GM18868 (cell line): ENCODE measurements around the gene ZFP57.
A peak's percentile ranks its signal among the peaks of the same experiment; 100 is the strongest.

Experiments used
- ATAC-seq: cut with Tn5 transposase; IDR thresholded peaks from one replicate; pipeline ENCODE4 v1.9.1; 2021; ENCODE audit warnings: mild to moderate bottlenecking, moderate library complexity; ENCODE audit not compliant: unreplicated experiment

The ZFP57 gene

DNA sequence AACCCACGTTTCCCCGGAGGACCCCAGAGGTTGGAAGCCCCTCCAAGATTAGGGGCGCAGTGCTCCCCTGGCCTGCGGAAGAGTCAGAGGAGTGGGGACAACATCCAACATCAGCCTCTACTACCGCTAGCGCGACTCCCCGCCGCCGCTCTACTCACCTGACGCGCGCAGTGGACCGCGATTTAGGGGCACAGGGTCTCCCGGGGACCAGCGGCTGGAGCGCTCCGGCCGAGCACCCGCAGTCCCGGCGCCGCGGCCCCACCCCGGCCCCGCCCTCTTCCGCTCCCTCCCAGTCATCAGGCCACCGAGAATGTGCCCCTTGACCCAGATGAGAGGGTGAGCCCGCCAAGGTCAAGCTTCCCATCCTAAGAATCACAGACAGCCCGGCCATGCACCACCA is at the start of gene ZFP57:
TSS of gene ZFP57 (minus strand) at position 249 of the 400 bp plus-strand sequence. CDS start 4,149 bp downstream, outside the sequence.
- no peak for ATAC-seq

DNA sequence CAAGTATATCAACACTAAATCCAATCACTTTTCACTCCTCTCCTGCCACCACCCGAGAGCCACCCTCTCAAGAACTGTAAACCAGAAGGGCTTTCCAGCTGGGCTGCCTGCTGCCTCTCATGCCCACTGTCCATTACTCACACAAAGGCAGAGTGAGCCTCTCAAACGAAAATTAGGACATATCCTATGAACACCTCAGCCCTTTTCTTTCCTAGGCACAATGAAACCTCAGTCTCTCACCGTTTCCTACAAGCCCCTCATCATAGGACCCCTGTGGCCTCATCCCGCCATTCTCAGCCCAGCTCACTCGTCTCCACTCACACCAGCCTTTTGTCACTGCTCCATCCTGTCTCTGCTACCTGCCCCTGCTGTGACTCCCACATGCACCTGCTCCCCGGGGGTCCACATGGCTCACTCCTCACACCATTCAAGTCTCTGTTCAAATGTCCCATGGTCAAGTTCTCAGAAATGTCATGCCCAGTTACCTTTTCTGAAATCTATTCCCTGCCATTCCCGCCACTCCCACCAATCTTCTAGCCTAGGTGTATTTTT is 49.7 kb upstream of the ZFP57 start:
- ATAC-seq: no peak

DNA sequence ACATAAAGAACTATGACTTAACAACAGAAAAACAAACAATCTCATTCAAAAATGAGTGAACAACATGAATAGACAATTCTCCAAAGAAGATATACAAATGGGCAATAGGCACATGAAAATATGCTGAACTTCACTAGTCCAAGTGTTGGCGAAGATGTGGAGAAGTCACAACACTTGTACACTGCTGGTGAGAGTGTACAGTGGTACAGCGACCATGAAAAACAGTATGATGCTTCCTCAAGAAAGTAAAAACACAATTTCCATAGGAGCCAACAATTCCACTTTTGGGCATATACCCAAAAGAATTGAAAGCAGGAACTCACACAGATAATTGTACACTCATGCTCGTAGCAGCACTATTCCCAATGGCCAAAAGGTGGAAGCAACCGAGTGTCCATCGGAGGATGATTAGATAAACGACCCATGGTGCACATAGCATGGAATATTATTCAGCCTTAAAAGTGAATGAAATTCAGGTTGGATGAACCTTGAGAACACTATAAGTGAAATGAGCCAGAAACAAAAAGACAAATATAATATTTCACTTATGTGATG is 48.9 kb upstream of the ZFP57 start:
- no peak for ATAC-seq

DNA sequence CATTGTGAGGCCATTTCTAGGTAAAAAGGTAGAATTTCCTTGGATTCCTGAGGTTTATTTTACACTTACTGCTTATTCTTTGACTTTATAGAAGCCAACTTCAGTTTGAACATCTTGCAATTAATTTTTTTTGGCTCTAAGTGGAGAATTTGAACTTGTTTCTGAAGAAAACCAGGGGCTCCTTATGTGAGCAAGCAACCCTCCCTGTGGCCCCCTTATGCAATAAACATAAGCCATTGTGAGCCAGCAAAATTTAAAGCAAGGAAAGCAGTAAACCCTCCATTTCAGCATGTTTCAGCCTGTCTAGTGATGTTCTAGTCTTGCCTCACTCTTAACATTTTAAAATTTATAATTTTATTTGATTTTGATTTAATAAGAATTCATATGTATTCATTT is 47.9 kb upstream of the ZFP57 start:
- no peak for ATAC-seq

DNA sequence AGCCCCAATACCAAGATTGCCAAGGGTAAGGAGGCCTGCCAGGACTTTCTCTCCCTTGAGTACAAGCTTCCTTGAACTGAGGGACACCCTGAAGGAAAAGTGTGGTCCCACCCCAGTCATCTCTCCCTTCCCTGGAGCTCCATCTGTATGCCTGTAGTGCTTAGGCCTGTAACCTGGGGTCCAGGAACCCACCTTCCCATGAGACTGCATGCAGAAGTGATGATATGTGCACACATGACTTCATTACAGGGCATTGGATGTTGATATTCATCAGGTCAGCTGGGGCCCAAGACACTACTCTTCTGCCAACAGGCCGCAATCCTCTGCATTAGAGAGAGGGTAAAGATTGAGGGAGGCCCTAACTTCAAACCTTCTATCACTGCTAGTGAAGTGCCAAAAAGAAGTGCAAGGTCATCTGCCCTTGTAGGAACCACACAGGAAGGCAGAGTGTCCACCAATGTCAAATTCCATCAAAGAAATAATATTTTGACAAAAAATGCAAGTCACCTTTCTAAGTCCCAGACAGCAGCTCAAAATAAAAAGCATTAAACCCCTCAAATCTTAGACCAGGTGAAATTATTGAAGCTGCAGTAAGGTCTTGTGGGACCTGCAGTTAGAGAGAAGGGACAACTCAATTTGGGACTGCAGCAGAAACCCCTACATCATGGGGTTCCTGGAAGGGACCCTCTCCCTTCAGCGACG is 47.4 kb upstream of the ZFP57 start:
- ATAC-seq: no peak

DNA sequence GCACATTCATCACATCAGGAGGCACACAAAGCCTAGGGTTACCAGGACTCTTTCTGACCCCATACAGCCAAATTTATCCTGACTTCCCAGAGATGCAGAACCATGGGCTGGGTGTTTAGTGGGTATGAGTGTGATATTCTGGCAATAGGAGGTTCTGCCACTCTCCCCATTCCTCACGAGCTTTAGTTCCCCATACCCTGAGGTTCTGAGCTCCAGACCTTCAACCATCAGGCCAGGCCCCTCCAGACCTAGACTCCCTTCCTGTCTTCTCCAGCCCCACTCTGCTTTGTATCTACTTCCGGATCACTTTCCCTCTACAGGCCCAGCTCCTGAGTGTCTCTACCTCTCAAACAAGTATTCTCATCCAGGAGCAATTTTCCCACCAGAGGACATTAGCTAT is 46.7 kb upstream of the ZFP57 start:
- no peak for ATAC-seq

DNA sequence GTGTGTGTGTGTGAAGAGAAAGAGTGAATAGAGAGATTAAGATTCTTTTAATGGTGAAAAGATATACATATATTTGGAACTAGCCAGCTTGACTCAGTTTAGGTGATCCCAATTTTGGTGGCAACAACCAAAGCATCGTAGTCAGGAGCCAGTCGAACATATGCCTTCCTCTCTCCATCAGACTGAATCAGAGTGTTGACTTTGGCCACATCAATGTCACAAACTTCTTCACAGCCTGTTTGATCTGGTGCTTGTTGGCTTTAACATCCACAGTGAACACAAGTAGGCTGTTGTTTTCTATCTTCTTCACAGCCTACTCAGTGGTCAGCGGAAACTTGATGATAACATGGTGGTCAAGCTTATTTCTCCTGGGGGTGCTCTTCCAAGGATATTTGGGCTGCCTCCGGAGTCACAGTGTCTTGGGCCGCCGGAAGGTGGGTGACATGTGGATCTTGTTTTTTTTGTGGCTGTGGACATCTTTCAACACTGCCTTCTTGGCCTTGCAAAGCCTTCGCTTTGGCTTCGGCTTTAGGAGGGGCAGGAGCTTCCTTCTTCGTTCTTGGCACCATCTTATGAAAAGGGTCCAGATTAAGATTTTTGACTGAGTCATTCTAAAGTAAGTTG is 45.7 kb upstream of the ZFP57 start:
- ATAC-seq: no peak

DNA sequence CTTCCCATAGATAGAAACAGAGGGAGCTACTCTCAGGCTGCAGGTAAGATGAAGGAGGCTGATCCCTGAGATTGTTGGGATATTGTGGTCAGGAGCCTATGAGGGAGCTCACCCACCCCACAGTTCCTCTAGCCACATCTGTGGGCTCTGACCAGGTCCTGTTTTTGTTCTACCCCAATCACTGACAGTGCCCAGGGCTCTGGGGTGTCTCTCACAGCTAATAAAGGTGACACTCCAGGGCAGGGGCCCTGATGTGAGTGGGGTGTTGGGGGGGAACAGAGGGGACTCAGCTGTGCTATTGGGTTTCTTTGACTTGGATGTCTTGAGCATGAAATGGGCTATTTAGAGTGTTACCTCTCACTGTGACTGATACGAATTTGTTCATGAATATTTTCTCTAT is 45.0 kb upstream of the ZFP57 start:
- ATAC-seq: no peak

DNA sequence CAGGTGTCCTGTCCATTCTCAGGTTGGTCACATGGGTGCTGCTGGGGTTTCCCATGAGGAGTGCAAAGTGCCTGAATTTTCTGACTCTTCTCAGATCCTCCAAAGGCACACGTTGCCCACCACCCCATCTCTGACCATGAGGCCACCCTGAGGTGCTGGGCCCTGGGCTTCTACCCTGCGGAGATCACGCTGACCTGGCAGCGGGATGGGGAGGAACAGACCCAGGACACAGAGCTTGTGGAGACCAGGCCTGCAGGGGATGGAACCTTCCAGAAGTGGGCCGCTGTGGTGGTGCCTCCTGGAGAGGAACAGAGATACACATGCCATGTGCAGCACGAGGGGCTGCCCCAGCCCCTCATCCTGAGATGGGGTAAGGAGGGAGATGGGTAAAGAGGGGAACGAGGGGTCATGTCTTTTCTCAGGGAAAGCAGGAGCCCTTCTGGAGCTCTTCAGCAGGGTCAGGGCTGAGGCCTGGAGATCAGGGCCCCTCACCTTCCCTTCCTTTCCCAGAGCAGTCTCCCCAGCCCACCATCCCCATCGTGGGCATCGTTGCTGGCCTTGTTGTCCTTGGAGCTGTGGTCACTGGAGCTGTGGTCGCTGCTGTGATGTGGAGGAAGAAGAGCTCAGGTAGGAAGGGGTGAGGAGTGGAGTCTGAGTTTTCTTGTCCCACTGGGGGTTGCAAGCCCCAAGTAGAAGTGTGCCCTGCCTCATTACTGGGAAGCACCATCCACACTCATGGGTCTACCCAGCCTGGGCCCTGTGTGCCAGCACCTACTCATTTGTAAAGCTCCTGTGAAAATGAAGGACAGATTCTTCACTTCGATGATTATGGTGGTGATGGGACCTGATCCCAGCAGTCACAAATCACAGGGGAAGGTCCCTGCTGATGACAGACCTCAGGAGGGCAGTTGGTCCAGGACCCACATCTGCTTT is 44.3 kb upstream of the ZFP57 start:
- ATAC-seq: no peak

DNA sequence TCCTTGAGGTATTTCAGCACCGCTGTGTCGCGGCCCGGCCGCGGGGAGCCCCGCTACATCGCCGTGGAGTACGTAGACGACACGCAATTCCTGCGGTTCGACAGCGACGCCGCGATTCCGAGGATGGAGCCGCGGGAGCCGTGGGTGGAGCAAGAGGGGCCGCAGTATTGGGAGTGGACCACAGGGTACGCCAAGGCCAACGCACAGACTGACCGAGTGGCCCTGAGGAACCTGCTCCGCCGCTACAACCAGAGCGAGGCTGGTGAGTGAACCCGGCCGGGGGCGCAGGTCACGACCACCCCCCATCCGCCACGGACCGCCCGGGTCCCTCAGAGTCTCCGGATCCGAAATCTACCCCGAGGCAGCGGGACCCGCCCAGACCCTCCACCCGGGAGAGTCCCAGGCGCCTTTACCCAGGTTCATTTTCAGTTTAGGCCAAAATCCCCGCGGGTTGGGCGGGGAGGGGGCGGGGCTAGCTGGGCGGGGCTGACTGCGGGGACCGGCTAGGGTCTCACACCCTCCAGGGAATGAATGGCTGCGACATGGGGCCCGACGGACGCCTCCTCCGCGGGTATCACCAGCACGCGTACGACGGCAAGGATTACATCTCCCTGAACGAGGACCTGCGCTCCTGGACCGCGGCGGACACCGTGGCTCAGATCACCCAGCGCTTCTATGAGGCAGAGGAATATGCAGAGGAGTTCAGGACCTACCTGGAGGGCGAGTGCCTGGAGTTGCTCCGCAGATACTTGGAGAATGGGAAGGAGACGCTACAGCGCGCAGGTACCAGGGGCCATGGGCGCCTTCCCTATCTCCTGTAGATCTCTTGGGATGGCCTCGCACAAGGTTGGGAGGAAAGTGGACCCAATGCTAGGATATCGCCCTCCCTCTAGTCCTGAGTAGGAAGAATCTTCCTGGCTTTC is 43.0 kb upstream of the ZFP57 start:
- ATAC-seq: peak; percentile 48

DNA sequence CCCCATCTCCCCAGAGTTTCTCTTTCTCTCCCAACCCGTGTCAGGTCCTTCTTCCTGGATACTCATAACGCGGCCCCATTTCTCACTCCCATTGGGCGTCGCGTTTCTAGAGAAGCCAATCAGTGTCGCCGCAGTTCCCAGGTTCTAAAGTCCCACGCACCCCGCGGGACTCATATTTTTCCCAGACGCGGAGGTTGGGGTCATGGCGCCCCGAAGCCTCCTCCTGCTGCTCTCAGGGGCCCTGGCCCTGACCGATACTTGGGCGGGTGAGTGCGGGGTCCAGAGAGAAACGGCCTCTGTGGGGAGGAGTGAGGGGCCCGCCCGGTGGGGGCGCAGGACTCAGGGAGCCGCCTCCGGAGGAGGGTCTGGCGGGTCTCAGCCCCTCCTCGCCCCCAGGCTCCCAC is 42.3 kb upstream of the ZFP57 start, which contains the start of gene HLA-F:
TSS of gene HLA-F (plus strand) at position 173 of the 404 bp plus-strand sequence. CDS start at position 203, 30 bp downstream.
- peak; percentile 86 for ATAC-seq

DNA sequence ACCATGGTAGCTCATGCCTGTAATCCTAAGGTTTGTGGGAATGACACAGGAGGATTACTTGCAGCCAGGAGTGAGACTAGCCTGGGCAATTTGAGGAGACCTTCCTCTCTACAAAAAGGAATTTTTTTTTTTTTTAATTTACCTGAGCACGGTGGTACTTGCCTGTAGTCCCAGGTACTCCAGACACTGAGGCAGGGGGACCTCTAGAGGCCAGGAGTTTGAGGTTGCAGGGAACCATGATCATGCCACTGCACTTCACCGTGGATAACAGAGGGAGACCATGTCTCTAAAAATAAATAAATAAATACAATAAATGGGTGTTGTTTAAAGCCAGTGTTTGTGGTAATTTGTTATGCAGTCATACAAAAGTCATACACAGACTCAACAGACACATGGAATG is 39.9 kb upstream of the ZFP57 start:
- no peak for ATAC-seq

DNA sequence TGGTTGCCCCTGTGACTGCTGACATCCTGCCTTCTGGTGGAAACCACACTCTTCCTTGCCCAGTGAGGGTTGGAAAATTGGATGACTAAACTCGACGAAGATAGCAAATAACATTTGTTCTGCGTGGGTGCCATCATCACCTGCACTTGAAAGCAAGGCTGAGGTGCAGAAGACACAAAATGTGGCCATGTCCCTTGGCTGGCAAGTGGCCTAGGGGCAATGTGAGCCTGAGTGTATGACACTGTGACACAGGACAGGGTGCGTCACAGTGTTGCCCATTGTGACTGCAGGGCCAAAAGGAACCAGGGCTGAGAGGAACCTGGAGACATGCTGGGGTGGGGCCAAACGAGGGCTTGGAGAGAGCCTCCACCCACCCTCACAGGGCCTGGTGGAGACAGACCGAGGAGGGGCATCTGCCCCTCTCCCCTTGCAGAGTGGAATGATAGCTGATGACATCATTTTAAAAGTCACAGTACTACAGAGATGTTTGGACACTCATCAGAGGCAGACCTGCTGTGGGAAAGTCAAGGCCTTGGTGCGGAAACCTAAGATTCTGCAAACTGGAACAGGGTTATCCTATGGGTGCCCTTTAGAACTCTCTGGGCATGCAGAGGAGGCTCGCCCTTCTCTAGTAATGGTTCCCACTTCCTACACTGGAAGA is 29.5 kb upstream of the ZFP57 start:
- ATAC-seq: no peak

DNA sequence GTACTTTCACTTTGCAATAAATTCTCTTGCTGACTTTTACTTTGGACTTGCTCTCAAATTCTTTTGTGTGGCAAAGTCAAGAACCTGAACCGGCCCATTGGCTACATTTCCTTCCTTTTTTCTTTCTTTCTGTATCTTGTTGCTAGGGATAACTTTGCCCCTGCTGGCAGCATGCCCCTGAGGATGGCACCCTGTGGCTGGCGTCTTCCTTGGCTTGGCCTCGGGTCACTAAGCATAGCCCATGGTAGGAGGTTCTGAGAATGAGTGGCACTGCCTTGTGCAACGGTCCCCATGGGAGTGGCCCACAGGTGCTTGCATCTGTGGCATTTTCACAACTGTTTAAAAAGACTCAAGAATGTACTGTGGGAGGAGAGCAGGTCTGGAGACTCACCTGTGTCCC is 28.2 kb upstream of the ZFP57 start:
- ATAC-seq: no peak

DNA sequence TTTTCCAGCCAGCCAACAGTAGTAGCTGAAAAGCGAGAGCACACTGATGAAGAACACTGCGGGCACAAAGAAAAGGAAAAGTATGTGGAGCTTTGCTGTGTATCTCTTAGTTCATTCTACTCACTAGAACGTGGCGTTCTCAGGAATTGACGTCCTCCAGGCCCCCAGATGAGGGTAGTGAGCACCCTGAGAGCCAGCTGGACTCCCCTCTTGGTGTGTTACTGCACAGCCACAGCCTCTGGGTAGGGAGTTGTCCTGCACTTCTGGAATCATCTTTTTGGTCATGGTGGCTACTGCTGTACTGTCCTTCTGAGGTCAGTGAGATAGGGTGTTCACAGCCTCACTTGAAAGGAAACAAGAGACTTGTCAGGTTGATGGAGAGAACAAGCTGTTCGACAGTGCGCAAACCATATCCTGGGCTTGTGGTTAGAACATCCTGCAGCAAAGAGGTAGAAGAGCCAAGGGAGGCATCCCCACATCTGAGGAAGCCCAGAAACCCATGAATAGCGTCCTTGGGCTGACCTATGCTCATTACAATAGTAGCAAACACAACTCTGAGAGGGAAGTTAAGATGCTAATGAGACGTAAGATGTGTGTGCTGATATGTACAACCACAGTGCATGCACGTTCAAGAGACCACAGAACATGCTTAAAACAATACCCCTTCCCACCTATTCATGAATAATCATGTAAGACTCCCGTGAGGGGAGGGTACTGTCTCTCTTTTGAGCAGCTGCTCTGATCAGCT is 27.7 kb upstream of the ZFP57 start:
- ATAC-seq: no peak

DNA sequence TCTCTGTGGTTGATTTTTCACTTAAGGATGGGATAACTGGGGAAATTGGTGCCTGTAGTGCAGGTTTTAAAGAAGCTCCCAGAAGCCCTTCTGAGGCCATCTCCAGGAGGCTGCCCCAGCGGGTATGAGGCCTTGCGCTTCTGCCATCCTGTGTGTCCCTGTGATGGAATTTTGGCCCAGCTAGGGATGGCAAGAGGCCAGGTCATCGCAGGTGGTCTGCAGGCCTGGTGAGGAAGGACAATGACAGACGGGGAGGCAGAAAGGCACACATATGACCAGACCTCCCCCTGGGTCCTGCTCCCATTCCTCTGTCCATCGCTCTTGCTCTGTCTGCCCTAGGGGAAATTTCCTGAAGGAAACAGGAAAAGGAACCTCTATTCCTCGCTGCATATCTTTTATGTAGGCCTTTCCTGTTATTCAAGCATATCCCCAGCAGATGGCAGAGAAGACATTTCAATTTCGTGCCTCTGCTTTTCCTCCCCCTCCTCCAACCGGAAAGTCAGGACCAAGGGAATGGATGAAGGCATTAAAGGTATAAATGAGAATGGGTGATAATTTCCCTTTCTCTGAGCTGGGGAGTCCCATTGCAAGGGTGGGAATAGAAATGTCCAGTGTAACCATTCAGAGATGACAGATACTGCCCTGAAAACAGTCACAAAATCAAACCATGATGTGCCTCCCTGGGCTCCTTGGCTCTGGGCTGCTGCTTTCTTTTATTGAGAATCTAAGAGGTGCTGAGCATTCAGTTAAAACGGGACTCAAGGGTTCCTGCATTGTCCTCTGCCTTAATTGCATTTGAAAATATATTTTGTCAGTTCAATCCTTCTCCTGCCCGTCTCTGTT is 24.7 kb upstream of the ZFP57 start:
- no peak for ATAC-seq

DNA sequence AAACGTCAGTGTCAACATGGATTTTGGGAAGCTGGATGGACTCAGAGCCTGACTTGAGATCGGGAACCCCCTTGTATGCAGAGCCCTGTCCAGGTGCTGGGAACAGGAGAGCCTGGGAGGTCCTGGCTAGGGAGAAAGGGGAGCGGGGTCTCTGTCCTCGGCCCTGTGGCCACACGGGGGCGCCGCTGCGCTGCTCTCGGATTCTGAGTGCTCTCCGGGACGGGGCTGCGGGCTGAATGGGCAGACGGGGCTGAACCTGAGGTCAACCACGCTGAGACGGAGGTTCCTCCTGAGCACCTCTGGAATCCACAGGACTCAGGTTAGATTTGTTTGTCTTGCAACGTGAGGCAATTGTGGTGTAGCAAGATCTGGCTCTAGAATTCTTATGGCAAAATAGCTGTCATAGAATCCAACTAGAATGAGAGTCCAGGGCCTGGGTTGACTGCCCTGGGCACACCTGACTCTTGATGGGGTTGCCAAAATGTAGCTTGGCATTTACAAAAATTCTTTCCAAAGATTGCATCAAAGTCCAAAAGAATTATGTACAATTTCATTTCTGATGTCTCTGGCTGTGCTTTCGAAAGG is 21.7 kb upstream of the ZFP57 start:
- no peak for ATAC-seq
